ENCODE data around the gene KDM1A.

Gene KDM1A

DNA sequence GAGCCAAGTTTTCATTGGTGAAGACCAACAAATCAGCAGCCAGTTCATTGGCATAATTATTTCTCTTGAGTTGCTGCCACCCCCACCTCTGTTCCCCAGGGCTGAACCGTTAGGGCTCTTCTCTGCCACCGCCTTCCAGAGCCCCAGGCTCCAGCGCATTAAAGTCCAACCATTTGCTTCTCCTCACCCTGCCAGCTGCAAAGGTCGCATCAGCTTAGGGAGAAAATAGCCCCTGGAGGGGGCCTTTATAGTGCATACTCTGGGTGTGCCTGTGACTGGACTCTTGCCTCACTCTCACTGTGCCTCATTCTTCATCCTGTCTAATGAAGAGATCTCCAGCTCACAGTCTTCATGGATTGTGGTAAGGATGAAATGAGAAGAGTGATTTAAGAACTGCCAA is 50.4 kb downstream of the KDM1A start:
- no peak for DNase-seq (ENCODE audit: low read depth)

DNA sequence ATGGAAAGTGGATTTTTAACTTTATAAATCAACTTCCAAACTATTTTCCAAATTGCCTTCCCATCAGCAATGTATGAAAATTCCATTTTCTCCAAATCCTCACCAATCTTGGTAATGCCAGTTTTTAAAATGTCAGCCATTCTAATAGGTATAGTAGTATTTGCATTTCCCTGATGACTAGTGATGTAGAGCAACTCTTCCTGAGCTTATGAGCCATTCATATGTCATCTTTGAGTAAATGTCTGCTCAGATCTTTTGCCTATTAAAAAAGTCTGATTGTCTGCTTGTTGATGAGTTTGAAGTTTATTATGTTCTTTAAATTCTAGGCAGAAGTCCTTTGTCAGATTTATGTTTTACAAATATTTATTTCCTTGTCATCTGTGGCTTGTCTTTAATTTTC is 54.7 kb downstream of the KDM1A start:
- no peak for DNase-seq (ENCODE audit: low read depth)

DNA sequence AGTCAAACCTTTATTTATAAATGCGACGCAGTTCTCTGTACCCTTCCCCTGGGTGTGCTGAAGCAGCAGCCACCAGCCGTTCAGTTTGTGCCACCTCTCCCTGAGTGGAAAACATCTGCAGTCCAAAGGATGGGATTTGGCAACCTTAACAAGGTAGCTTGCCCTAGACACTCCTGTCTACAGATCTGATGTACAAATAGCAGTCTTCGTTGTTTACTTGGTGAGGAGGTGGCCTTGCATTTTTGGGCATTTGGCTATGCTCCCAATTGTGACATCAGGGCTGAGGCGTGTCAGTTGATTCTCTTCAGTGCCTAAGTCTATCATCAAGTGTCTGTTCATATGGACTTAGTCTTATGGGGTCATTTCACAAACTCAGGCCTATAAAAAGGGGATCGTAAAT is 59.8 kb downstream of the KDM1A start:
- DNase-seq (ENCODE audit: low read depth) = no peak

DNA sequence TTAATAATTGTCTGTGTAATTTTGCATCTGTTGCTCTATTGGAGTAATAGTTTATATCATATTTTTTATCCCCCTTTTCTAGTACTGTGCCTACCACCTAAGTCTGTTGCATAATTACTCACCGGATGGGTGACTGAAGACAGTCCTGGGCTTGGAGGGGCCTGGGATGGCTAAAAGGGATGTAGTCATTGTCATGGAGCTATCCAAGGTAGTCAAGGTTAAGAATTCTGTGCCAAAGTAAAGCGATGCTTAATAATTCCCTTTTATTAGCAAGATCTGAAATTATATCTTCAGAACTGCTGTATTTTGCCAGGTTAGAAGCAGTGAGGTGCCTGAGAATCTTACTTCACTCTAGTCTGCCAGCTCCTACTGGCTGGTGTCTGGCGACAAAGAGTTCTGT is 61.6 kb downstream of the KDM1A start:
- no peak for DNase-seq (ENCODE audit: low read depth)

DNA sequence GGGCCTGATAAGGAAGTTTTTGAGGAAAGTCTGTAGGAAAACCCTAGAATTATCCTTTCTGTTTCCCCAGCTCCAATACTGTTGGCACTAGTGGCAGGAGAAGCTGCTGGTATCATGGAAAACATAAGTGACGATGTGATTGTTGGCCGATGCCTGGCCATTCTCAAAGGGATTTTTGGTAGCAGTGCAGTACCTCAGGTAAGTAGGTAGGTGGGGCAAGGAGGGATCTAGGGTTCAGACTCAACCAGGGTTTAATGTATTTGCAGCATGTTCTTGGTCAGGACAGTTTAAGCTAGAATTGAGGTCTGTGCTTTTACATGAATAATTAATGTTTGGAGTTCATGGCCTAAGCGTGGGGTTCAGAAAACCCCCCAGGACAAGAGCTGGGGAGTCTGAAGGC is 62.1 kb downstream of the KDM1A start:
- no peak for DNase-seq (ENCODE audit: low read depth)

DNA sequence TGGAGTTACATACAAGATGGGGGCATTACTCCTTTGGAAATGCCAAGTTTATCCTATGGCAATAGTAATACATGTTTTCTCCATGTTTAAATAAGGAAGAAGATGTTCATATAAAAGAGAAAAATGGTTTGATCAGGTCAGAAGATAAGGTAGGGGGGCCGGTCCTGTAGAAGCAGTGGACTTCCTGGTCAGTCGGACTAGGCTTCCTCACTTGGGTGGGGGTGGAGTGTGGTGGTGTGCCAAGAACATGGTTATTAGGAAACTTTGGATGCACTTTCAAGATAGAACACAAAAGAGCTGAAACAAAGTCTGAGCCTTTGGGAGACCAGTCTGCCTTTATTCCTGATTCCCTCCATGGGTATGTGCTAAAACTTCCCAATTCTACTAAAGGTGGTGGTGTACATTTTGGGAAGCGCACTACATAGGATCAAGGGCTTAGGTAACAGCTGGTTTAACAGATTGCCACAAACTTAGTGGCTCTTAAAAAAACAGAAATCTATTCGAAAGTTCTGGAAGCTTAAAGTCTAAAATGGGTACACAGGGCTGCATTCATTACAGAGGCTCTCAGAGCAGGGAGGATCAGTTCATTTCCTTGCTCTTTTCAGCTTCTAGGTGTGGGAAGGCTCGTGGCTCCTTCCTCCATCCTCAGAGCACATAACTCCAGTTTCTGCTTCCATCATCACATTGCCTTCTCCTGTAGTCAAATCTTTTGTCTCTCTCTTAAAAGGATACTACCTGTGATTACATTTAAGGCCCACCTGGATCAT is 64.6 kb downstream of the KDM1A start:
- DNase-seq (ENCODE audit: low read depth) = no peak

DNA sequence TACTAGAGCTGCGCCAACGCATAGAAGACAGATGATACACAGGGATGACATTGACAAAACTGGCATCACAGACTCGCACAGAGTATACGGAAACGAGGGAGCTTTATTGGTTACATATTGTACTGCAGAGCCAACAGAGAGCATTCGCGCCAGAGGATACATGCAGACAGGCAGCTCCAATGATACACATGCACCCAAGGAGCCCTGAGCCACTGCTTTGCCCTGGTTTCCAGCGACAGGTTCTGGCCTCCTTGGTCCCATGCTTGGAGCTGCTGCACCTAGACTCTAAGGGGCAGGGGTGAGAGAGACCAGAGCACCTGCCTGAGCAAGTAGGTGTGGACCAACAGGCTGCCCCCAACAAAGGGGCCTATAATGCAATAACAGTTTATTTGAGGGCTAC is 65.6 kb downstream of the KDM1A start:
- DNase-seq (ENCODE audit: low read depth) = no peak

DNA sequence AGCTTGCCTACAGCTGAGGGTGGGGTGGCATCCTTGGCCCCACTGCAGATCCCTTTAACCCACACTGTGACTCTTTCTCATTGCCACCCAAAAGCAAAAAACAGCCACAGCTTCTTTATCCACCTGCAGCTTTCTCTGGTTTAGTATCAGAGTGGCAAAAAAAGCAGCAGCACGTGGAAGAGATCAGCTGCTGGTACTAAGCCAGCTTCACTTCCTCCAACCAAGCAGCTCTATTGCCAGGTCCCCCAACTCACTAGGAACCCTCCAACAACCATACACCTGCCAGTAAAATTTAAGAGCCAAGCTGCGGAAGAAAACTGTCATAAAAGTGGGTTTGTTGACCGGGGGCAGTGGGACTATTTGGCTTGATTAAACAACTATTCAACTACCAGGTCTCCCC is 66.4 kb downstream of the KDM1A start:
- no peak for DNase-seq (ENCODE audit: low read depth)

DNA sequence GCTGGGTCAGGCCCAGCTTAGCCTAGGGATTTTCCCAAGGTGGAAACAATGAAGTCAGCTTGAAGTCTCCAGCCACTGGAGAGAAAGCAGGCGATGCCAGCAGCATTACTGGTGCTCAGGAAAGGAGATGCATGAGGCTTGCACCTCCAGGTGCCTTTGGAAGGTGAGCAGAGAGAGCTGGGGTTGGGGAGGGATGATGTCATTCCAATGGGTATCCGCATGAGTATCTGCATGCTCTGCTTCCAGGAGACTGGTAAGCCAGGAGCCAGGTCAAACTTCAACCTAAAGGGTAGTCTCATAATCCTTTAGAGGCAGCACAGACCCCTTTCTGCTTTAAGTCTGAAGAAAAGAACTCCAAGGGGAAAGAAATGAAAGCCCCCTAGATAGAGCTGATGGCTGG is 68.8 kb downstream of the KDM1A start:
- DNase-seq (ENCODE audit: low read depth) = no peak

DNA sequence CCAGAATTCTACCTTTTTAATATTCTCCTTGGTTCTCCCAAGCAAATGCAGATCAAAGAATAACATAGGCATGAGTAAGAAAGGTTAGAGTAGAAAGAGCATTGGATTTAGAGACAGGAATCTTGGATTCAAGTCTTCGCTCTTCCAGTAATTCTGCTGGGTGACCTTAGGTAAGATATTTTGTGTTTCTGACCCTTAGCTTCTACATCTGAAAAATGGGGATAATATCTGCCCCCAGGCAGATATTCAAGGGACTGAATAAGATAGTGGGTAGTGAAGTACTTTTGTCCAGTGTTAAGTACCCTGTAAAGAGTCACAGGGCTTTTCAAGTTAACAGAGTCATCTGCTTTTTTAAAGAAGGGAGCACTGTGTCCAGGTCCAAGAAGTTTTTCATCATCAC is 70.8 kb downstream of the KDM1A start:
- DNase-seq (ENCODE audit: low read depth) = no peak

DNA sequence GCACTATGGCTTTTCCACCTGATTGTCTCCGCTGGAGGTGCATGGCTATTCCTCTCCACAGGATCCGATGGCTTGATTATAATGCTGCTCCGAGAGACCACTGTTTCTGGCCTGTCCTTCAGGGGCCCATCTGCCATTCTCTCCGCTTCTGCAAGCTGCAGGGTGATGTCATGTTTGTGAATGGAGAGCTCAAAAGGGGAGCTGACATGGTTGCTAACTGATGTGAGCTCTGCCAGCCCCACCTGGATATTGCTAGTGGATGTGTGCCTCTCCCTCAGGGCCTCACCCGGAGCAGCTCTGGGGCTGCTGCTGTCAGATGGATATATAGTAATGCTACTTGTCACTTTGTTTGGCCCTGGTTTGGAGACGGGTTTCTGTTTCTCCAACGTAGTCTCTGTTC is 72.3 kb downstream of the KDM1A start:
- DNase-seq (ENCODE audit: low read depth) = no peak

DNA sequence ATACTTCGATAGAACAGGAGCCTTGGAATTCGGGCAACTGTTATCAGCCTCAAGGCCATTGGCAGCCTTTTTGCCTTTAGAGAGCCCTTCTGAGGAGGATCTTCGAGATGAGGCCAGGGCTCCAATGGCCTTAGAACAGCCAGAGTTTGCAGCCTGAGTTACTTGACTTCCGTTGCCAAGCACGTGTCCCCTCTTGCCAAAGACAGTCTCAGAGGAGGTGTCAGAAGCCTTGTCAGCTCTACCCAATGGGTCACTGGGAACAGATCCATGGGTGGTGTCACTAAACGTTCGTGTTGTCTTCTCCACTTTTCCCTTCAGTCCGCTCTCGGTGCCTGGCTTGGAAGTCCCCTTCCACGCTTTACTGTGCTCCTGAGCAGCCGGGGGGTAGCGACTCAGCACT is 73.2 kb downstream of the KDM1A start:
- DNase-seq (ENCODE audit: low read depth) = no peak

DNA sequence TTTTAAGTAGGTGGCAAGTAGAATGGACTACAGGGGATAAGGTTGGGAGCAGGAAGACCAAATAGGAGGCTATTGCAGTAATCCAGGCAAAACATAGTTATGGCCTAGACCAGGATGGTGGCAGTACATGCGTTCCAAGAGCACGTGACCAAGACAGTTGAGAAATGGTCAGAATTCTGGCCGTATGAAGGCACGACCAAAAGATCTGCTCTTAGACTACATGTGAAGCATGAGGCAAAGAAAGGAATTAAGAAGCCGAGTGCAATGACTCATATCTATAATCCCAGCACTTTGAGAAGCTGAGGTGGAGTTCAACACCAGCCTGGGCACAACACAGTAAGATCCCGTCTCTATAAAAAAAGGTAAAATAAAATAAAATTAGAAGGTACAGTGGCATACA is 78.0 kb downstream of the KDM1A start:
- DNase-seq (ENCODE audit: low read depth) = no peak

DNA sequence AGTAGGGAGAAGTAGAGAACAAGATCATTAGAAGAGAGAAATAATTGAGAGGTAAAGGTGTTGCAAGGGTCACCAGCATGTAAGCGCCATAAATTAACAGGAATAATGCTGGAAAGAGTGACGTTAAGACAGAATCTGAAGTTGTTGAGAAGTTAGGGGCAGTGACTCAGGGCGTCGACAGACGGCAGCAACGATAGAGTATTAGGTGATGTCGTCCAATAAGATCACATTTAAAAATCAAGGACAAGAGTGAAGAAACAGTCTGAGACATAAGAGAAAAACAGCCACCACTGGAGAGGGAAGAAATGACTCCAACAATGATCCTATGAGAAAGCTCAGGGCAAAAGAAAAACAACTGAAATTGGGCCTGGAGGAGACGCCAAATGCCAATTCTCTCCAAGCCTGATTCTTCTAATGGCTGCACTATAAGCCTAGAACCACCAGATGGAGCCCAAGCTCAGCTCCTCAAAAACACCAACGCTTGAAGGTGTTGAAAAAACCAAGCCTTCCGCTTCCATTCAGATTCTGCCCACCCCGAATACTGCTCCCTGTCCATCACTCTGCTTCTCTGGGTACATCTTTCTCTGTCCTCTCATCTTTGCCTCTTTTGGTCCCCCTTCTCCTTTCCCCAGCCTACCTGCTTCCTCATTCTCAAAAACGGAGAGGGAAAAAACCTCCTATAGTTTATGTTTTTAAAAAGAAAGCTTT is 79.3 kb downstream of the KDM1A start:
- peak; percentile 47 for DNase-seq (ENCODE audit: low read depth)

DNA sequence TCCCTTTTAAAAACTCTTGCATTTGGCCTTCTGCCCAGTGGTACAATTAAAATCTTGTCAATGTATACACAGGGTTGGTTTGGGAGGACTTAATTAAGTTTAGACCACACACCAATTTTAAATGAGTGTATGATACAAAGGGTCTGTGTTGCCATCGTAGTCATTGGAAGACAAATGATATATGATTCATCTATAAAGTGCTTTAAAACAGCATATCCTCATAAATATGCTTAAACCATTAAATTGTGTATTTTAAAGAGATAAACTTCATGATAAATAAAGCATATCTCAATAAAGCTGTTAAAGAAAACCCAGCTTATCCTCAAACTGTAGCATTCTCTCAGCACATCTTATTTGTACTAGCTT is 79.9 kb downstream of the KDM1A start:
- no peak for DNase-seq (ENCODE audit: low read depth)

DNA sequence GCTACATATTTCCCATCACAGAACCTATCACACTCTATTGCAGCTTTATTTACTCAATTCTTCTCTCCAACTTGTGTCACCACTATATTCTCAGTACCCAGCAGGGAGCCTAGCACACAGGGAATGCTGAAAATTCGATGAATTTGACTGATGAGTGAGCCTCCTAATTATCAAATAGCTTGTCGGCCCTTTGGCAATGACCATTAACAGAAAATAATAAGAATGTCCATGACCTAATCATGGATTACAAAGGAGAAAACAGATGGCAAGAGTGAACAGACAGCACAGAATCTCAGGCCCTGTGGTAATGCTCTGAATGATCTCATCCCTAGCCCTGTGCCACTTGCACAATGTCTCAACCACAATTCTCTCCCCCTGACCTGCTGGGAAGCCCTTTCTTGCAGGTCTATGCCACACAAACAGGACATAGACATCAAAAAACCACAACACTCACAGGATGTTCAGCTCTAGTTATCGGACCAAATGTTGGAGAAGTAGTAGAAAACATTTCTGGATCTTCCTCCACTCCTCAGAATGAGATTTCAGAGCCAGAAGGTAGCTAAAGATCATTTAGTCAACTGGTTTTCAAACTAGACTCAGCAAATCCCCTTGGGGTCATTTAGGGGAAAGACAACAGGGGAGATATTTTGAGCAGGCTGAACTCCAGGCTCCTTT is 80.9 kb downstream of the KDM1A start:
- DNase-seq (ENCODE audit: low read depth) = no peak

DNA sequence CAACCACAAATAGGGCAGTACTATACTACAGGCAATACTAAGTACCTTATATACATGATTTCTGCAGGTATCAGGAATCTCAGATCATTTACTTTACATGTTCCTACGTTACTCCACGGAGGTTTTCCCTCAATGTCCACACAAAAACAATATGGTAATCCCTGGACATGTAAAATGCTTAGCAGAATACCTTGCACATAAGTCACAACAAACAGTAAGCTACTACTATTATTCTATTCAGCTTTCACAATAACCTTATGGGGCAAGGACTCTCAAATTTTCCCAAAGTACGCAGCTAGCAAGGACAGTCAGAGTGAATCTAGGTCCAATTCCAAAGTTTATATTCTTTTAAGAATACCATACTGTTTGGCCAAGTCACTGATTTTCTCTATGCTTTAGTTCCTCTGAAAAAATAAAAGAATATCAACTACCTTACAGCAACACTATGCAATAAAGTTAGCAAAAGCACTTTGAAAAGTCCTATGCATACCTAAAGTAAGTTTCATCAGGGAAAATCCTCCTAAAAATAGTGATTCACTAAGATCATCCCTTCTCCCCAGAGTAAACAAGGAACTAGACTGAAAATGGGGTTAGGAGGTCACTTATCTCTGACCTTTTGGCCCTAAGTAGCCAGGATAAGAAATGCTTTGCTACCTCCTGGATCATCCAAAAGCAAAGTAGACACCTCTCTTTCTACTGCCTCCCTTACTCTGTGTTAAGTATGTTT is 82.0 kb downstream of the KDM1A start:
- DNase-seq (ENCODE audit: low read depth) = no peak

DNA sequence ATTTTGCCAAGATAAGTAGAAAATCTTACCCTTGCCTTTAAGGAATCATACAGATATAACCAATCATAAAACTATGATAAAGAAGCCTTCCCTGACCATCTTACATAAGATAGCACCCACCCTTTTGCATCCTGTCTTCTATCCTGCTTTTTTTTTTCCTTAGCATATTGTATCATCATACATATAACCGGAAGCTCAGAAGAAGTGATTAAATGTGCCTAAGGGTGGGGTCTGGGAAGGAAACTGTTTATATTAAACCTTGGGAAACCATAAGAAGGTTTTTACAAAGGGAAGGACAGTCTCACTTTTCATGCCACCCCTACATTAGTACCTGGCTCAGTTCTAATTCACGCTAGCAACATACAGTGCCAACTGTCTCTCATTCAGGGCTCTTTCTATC is 82.6 kb downstream of the KDM1A start:
- DNase-seq (ENCODE audit: low read depth) = no peak

DNA sequence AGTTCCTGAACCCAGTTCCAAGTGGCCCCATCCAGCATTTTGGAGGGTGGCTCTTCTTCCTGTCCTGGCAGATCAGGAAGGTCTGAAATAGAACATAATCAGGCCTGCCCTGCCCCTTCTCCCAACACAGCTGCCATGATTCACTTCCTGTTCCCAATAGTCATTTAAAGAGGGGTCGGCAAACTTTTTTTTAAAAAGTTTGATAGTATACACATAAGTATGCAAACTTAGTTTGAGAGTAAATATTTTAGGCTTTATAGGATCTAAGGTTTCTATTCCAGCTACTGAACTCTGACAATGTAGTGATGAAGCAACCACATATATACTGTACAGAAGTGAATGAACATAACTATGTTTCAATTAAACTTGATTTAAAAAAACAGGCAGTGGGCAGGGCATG is 83.0 kb downstream of the KDM1A start:
- no peak for DNase-seq (ENCODE audit: low read depth)

DNA sequence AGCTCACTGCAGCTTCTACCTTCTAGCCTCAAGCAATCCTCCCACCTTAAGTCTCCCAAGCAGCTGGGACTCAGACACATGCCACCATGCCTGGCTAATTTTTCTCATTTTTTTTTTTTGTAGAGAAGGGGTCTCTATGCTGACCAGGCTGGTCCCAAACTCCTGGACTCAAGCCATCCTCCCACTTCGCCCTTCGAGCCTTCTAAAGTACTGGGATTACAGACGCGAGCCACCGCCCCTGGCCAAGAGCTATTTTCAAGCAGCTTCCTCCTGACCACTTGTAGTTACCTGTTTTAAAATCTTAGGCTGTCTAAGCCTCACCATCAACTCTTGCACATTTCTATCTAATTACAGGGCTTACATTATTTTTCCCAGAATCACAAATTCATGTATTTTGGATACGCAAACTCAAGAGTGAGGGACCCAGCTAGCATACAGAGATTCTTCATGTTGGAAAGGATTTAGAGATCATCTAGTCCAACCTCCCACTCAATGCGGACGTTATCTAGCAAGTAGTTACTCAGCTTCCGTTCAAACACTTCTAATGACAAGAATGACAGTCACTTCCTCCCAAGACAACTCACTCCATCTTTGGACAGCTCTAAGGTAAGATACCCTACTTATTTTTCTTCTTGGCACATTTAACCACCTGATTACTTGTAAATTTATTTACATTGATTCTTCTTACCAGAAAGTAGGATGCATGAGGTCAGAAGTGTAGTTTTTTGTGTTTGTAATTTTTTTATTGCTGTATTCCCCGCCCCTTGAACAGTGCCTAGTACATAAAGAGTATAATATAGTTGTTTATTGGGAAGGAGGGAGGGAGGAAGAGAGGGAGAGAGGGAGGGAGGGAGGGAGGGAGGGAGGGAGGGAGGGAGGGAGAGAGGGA is 84.0 kb downstream of the KDM1A start:
- no peak for DNase-seq (ENCODE audit: low read depth)

DNA sequence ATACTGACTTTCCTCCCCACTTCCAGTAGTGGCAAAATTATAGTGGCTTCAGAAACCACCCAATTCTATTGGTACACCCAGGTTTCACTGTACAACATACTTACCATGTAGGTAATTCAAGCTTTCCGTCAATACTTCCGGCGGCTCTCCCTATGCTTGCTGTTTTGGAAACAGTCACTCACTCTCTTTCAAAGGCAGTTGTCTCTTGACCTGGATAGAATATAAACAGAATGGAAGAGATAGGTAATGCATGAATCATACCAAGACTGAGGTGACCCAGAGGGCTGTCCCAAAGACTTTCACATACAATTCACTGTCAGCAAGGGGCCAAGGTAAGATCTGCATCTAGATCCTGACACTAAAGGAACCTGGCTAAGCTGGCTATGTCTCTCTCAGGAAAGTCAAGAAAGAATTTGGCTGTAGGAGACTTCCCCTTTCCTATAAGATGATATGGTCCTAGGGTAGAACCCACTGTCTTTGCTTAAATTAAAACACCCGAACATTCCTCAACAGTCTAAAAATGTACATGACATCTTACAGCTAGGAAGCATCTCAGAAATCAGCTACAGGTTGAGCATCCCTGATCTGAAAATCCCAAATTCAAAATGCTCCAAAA is 89.8 kb downstream of the KDM1A start:
- no peak for DNase-seq (ENCODE audit: low read depth)

Data from T follicular helper cell (primary cell).